GM12878 (cell line): Measurements from ENCODE around the gene CTNNA3. TPM values are rescaled to one million over a fixed set of nuclear protein-coding genes. Genes with fewer than 3 reads are reported as not detected.

ENCODE experiments used
- ATAC-seq: fragments of 200-7000 bp; cut with Tn5 transposase; 3 replicates; pipeline ENCODE4 v1.9.1; 2020; ENCODE audit warnings: mild to moderate bottlenecking, moderate library complexity
- BruUV-seq: library from RNA; stranded (reverse); fragments of 400-500 nt; replicated peaks from 2 replicates; lab custom pipeline; 2021; lab: Mats Ljungman, UMichigan
- CTCF ChIA-PET: fragments of 300-600 bp; sonication (Branson Sonifier 250); formaldehyde crosslinking; extraction: SDS; loops from one replicate; lab custom pipeline; 2021; ENCODE audit warnings: inconsistent platforms; lab: Yijun Ruan, JAX
- POLR2A ChIA-PET: fragments of 350-600 bp; formaldehyde crosslinking; extraction: SDS; loops from one replicate; lab custom pipeline; 2021; ENCODE audit warnings: inconsistent platforms; lab: Charles Lee
- RAD21 ChIA-PET: fragments of 300-600 bp; sonication (Branson Sonifier 250); formaldehyde crosslinking; loops from one replicate; lab custom pipeline; 2023; ENCODE audit warnings: antibody characterized with exemption; ENCODE audit not compliant: unreplicated experiment; lab: Charles Lee
- SMC1A ChIA-PET: fragments of 300-600 bp; sonication (Branson Sonifier 250); formaldehyde crosslinking; loops from one replicate; lab custom pipeline; 2023; ENCODE audit not compliant: unreplicated experiment, uncharacterized antibody; lab: Charles Lee
- DNase-seq: peaks from one replicate; pipeline ENCODE4 v3.0.0-alpha.2; 2011; ENCODE audit warnings: low read depth, low spot score
- FAIRE-seq: peaks from 3 replicates; lab custom pipeline; 2011; peaks lifted over from hg19 to GRCh38; lab: Jason Lieb, UNC
- H2AFZ ChIP-seq: 2 replicates; pipeline ENCODE4 v1.6.0; 2011; ENCODE audit warnings: low read depth, low read length, control low read depth; ENCODE audit not compliant: control insufficient read depth
- H3K27ac ChIP-seq: 2 replicates; pipeline ENCODE4 v1.5.1; 2011; ENCODE audit warnings: control low read depth; ENCODE audit not compliant: control insufficient read depth, insufficient read depth
- H3K27me3 ChIP-seq, 2 experiments: replicated peaks in 1 of 2; 2 replicates each; pipeline versions ENCODE4 v1.6.0 to v1.6.1; 2011; ENCODE audit warnings: low read length in 1 of 2; ENCODE audit not compliant: control insufficient read depth in 2 of 2, insufficient read depth in 2 of 2
- H3K36me3 ChIP-seq, 2 experiments: 2 replicates each; pipeline ENCODE4 v1.5.1; 2011; ENCODE audit warnings: low read length in 1 of 2; ENCODE audit not compliant: control insufficient read depth in 2 of 2, insufficient read depth in 2 of 2
- H3K4me1 ChIP-seq: 2 replicates; pipeline ENCODE4 v1.6.1; 2011; ENCODE audit warnings: mild to moderate bottlenecking, low read length, moderate library complexity, mixed read lengths; ENCODE audit not compliant: control insufficient read depth, insufficient read depth
- H3K4me2 ChIP-seq: 2 replicates; pipeline ENCODE4 v1.6.0; 2011; ENCODE audit warnings: control low read depth; ENCODE audit not compliant: control insufficient read depth, insufficient read depth
- H3K4me3 ChIP-seq: fragments of 200-600 bp; sonication (generic); 2 replicates; pipeline ENCODE4 v1.5.1; 2016
- H3K79me2 ChIP-seq: 2 replicates; pipeline ENCODE4 v1.6.0; 2011; ENCODE audit warnings: low read length; ENCODE audit not compliant: control insufficient read depth, insufficient read depth
- H3K9ac ChIP-seq: 2 replicates; pipeline ENCODE4 v1.8.0; 2011; ENCODE audit warnings: low read length, control low read depth, mixed read lengths; ENCODE audit not compliant: control insufficient read depth, insufficient read depth
- H3K9me3 ChIP-seq: replicated peaks from 3 replicates; pipeline ENCODE4 v1.5.1; 2011; ENCODE audit warnings: mild to moderate bottlenecking, low read length; ENCODE audit not compliant: control insufficient read depth, insufficient read depth
- H4K20me1 ChIP-seq: 2 replicates; pipeline ENCODE4 v1.6.0; 2011; ENCODE audit not compliant: control insufficient read depth, insufficient read depth
- BCLAF1 ChIP-seq: fragments of 450-650 bp; IDR thresholded peaks from 2 replicates; pipeline ENCODE4 v1.6.1; 2017; ENCODE audit warnings: antibody characterized with exemption, mild to moderate bottlenecking, moderate library complexity
- BMI1 ChIP-seq: fragments of 450-650 bp; IDR thresholded peaks from 2 replicates; pipeline ENCODE4 v1.6.1; 2016; ENCODE audit warnings: mild to moderate bottlenecking, moderate library complexity, borderline replicate concordance
- CEBPB ChIP-seq, 2 experiments: fragments of 150-350 bp in 1 of 2; IDR thresholded peaks; 2 replicates each; pipeline ENCODE4 v1.6.1; 2012 to 2014; ENCODE audit warnings: low read depth in 2 of 2, low read length in 2 of 2, borderline replicate concordance in 1 of 2, inconsistent platforms in 1 of 2
- EED ChIP-seq: sonication (generic); IDR thresholded peaks from 2 replicates; pipeline ENCODE4 v1.6.1; 2016; ENCODE audit warnings: antibody characterized with exemption, low read depth
- FOXM1 ChIP-seq: IDR thresholded peaks from 2 replicates; pipeline ENCODE4 v1.6.1; 2012; ENCODE audit warnings: low read depth, mild to moderate bottlenecking, inconsistent platforms, low read length, moderate library complexity
- HDAC2 ChIP-seq: fragments of 200-600 bp; sonication (generic); IDR thresholded peaks from 2 replicates; pipeline ENCODE4 v1.6.1; 2017
- IKZF2 ChIP-seq, 2 experiments: fragments of 450-650 bp; IDR thresholded peaks; 2 replicates each; pipeline ENCODE4 v1.6.1; 2017; ENCODE audit warnings: mild to moderate bottlenecking in 2 of 2, moderate library complexity in 2 of 2
- JUNB ChIP-seq: IDR thresholded peaks from 2 replicates; pipeline ENCODE4 v1.6.1; 2016; ENCODE audit warnings: antibody characterized with exemption, mild to moderate bottlenecking
- MYB ChIP-seq: fragments of 150-350 bp; IDR thresholded peaks from 2 replicates; pipeline ENCODE4 v1.6.1; 2014; ENCODE audit warnings: mild to moderate bottlenecking, low read depth, low read length, borderline replicate concordance
- NFYB ChIP-seq: IDR thresholded peaks from 2 replicates; pipeline ENCODE4 v1.6.1; 2011; ENCODE audit warnings: low read depth, mild to moderate bottlenecking, low read length, improper control_type of control experiment, moderate library complexity; ENCODE audit not compliant: insufficient read depth
- PBX3 ChIP-seq: IDR thresholded peaks from 2 replicates; pipeline ENCODE4 v1.6.1; 2011; ENCODE audit warnings: mild to moderate bottlenecking, low read depth, low read length, moderate library complexity; ENCODE audit not compliant: insufficient replicate concordance
- RBBP5 ChIP-seq: fragments of 200-600 bp; sonication (generic); conservative IDR thresholded peaks from 2 replicates; pipeline ENCODE4 v1.6.1; 2016
- SMAD5 ChIP-seq: IDR thresholded peaks from 2 replicates; pipeline ENCODE4 v1.6.1; 2016; ENCODE audit warnings: antibody characterized with exemption, low read depth
- YY1 ChIP-seq: IDR thresholded peaks from 2 replicates; pipeline ENCODE4 v1.6.1; 2011; ENCODE audit warnings: low read depth, mild to moderate bottlenecking, low read length
- ZBED1 ChIP-seq: IDR thresholded peaks from 2 replicates; pipeline ENCODE4 v1.6.1; 2016; ENCODE audit warnings: borderline replicate concordance
- WGBS: methylation state at CpG from one replicate; pipeline ENCODE4 v1.1.6; 2016; ENCODE audit warnings: low lambda C conversion rate; ENCODE audit not compliant: insufficient replicate concordance, insufficient coverage; ENCODE audit errors: missing lambda C conversion rate; 5-methylcytosine and 5-hydroxymethylcytosine counted together
- in situ Hi-C: fragments of 300-500 bp; cut with MboI; formaldehyde crosslinking; loops from 9 replicates; pipeline ENCODE4 v1.14.3; 2018; ENCODE audit warnings: mixed read lengths
- intact Hi-C: fragments of 100-400 bp; cut with micrococcal nuclease; formaldehyde crosslinking; loops from one replicate; pipeline ENCODE4 v1.14.2; 2022; ENCODE audit not compliant: unreplicated experiment
- polyA plus RNA-seq, 11 experiments: library from polyadenylated mRNA; depleted of rRNA in 4 of 11; unstranded in 6 of 11; stranded (reverse) in 5 of 11; fragments of >200 nt; fragmentation: Nextera tagmentation in 4 of 11; fragmentation: Illumina TruSeq in 1 of 11; extraction: Ambion mirVana in 4 of 11; extraction: Trizol in 1 of 11; gene quantifications; 1 replicate in 1 of 11; 2 replicates in 10 of 11; pipeline versions ENCODE4 v1.2.1 to v1.2.3, GENCODE V29; 2011 to 2016; ENCODE audit warnings: inconsistent platforms in 2 of 11, missing spikeins in 2 of 11, low read depth in 1 of 11
- total RNA-seq, 4 experiments: library from RNA; depleted of rRNA in 3 of 4; stranded (reverse); fragments of >200 nt in 3 of 4; fragmentation: Illumina TruSeq in 1 of 4; extraction: Trizol in 1 of 4; gene quantifications; 2 replicates each; pipeline versions ENCODE4 v1.2.1 to v1.2.3, GENCODE V29; 2013 to 2021
- TF ChIP-seq, protein P1 (sequence below): fragments of 450-650 bp; conservative IDR thresholded peaks from 2 replicates; pipeline ENCODE4 v1.6.1; 2017; ENCODE audit warnings: mild to moderate bottlenecking, moderate library complexity
- TF ChIP-seq, protein P2 (sequence below): fragments of 450-650 bp; formaldehyde crosslinking; IDR thresholded peaks from 2 replicates; pipeline ENCODE4 v1.4.0; 2022; ENCODE audit warnings: mild to moderate bottlenecking, moderate library complexity

The CTNNA3 gene
- total and polyA plus RNA-seq, 10 of the 15 experiments (the other 5 are each of a cell fraction or from before 2014, with no cell fraction given) = under 0.01 to 4.5 (median 0.22) TPM; not detected in 2

DNA sequence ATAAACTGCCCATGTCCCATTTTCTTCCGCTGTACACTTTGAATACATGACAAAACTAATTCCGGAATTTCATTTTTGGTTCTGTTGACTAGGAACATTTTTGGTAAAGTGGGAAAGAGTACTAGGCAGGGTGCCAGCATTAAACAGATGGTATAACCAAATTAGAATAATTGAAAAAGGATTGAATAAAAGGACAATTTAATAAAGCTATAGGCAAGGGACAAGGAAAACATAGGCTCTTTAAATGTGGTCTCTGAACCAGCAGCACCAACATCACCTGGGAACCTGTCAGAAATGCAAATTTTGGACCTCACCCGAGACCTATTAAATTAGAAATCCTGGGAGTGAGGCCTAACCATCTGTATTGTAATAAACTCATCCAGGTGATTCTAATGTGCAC, 393.3 kb downstream of the CTNNA3 start:
- no peak for TF ChIP-seq IKZF2 (IDR thresholded peaks at IDR 0.05)
- no peak for TF ChIP-seq HDAC2
- TF ChIP-seq FOXM1 = no peak
- TF ChIP-seq CEBPB (IDR thresholded peaks at IDR 0.05; ENCODE audit: borderline replicate concordance in 1 of 2, low read depth in 2 of 2, low read length in 2 of 2) = no peak
- no peak for TF ChIP-seq YY1
- TF ChIP-seq ZBED1 = no peak
- no peak for TF ChIP-seq EED
- TF ChIP-seq NFYB = no peak
- no peak for TF ChIP-seq MYB
- TF ChIP-seq, protein P1, sequence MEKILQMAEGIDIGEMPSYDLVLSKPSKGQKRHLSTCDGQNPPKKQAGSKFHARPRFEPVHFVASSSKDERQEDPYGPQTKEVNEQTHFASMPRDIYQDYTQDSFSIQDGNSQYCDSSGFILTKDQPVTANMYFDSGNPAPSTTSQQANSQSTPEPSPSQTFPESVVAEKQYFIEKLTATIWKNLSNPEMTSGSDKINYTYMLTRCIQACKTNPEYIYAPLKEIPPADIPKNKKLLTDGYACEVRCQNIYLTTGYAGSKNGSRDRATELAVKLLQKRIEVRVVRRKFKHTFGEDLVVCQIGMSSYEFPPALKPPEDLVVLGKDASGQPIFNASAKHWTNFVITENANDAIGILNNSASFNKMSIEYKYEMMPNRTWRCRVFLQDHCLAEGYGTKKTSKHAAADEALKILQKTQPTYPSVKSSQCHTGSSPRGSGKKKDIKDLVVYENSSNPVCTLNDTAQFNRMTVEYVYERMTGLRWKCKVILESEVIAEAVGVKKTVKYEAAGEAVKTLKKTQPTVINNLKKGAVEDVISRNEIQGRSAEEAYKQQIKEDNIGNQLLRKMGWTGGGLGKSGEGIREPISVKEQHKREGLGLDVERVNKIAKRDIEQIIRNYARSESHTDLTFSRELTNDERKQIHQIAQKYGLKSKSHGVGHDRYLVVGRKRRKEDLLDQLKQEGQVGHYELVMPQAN = no peak
- TF ChIP-seq, protein P2, sequence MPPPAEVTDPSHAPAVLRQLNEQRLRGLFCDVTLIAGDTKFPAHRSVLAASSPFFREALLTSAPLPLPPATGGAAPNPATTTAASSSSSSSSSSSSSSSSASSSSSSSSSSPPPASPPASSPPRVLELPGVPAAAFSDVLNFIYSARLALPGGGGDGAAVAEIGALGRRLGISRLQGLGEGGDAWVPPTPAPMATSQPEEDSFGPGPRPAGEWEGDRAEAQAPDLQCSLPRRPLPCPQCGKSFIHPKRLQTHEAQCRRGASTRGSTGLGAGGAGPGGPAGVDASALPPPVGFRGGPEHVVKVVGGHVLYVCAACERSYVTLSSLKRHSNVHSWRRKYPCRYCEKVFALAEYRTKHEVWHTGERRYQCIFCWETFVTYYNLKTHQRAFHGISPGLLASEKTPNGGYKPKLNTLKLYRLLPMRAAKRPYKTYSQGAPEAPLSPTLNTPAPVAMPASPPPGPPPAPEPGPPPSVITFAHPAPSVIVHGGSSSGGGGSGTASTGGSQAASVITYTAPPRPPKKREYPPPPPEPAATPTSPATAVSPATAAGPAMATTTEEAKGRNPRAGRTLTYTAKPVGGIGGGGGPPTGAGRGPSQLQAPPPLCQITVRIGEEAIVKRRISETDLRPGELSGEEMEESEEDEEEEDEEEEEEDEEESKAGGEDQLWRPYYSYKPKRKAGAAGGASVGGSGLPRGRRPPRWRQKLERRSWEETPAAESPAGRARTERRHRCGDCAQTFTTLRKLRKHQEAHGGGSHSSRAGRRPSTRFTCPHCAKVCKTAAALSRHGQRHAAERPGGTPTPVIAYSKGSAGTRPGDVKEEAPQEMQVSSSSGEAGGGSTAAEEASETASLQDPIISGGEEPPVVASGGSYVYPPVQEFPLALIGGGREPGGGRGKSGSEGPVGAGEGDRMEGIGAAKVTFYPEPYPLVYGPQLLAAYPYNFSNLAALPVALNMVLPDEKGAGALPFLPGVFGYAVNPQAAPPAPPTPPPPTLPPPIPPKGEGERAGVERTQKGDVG (CRISPR knock-in tag) = no peak
- TF ChIP-seq BCLAF1 = no peak
- TF ChIP-seq BMI1 = no peak
- TF ChIP-seq SMAD5 = no peak
- no peak for TF ChIP-seq JUNB
- TF ChIP-seq PBX3 = no peak
- no peak for TF ChIP-seq RBBP5
- no peak for ATAC-seq
- BruUV-seq = no TSS peak
- H4K20me1 ChIP-seq = no peaks in the 10 kb centered on the region
- no peak overlapping the region for H3K9ac ChIP-seq
- DNase-seq = no peak
- ChIA-PET SMC1A (interaction anchor here (0.7 to 3.2 kb wide), 4 partner anchors 11 to 215 kb away, joined by 3 to 9 read pairs (median 3); no protein-coding TSS in a partner anchor), RAD21 (no interaction called here), POLR2A (no interaction called here), CTCF (no interaction called here)
- no peaks in the 10 kb centered on the region for H3K36me3 ChIP-seq
- intact Hi-C loops = no loop called here
- no peaks in the 10 kb centered on the region for H3K4me1 ChIP-seq
- no peak overlapping the region for H3K4me2 ChIP-seq
- no peaks in the 10 kb centered on the region for H3K9me3 ChIP-seq
- no peak overlapping the region for H3K4me3 ChIP-seq
- in situ Hi-C loops = no loop called here
- H3K27ac ChIP-seq = no peak overlapping the region
- H3K79me2 ChIP-seq = no peaks in the 10 kb centered on the region
- no peak overlapping the region for H2AFZ ChIP-seq
- H3K27me3 ChIP-seq = no peaks in the 10 kb centered on the region
- WGBS = 24% methylated on average over 3 of the region's 3 CpGs
- FAIRE-seq = no peak
